GM12878 (cell line): Measurements from ENCODE around the gene ANGEL1. TPM values are rescaled to one million over a fixed set of nuclear protein-coding genes. Genes with fewer than 3 reads are reported as not detected.

ENCODE experiments used
- ATAC-seq: fragments of 200-7000 bp; cut with Tn5 transposase; 3 replicates; pipeline ENCODE4 v1.9.1; 2020; ENCODE audit warnings: mild to moderate bottlenecking, moderate library complexity
- BruUV-seq: library from RNA; stranded (reverse); fragments of 400-500 nt; replicated peaks from 2 replicates; lab custom pipeline; 2021; lab: Mats Ljungman, UMichigan
- CTCF ChIA-PET: fragments of 300-600 bp; sonication (Branson Sonifier 250); formaldehyde crosslinking; extraction: SDS; loops from one replicate; lab custom pipeline; 2021; ENCODE audit warnings: inconsistent platforms; lab: Yijun Ruan, JAX
- POLR2A ChIA-PET: fragments of 350-600 bp; formaldehyde crosslinking; extraction: SDS; loops from one replicate; lab custom pipeline; 2021; ENCODE audit warnings: inconsistent platforms; lab: Charles Lee
- RAD21 ChIA-PET: fragments of 300-600 bp; sonication (Branson Sonifier 250); formaldehyde crosslinking; loops from one replicate; lab custom pipeline; 2023; ENCODE audit warnings: antibody characterized with exemption; ENCODE audit not compliant: unreplicated experiment; lab: Charles Lee
- SMC1A ChIA-PET: fragments of 300-600 bp; sonication (Branson Sonifier 250); formaldehyde crosslinking; loops from one replicate; lab custom pipeline; 2023; ENCODE audit not compliant: unreplicated experiment, uncharacterized antibody; lab: Charles Lee
- DNase-seq: peaks from one replicate; pipeline ENCODE4 v3.0.0-alpha.2; 2011; ENCODE audit warnings: low read depth, low spot score
- FAIRE-seq: peaks from 3 replicates; lab custom pipeline; 2011; peaks lifted over from hg19 to GRCh38; lab: Jason Lieb, UNC
- H2AFZ ChIP-seq: 2 replicates; pipeline ENCODE4 v1.6.0; 2011; ENCODE audit warnings: low read depth, low read length, control low read depth; ENCODE audit not compliant: control insufficient read depth
- H3K27ac ChIP-seq: 2 replicates; pipeline ENCODE4 v1.5.1; 2011; ENCODE audit warnings: control low read depth; ENCODE audit not compliant: control insufficient read depth, insufficient read depth
- H3K27me3 ChIP-seq, 2 experiments: replicated peaks in 1 of 2; 2 replicates each; pipeline versions ENCODE4 v1.6.0 to v1.6.1; 2011; ENCODE audit warnings: low read length in 1 of 2; ENCODE audit not compliant: control insufficient read depth in 2 of 2, insufficient read depth in 2 of 2
- H3K36me3 ChIP-seq, 2 experiments: 2 replicates each; pipeline ENCODE4 v1.5.1; 2011; ENCODE audit warnings: low read length in 1 of 2; ENCODE audit not compliant: control insufficient read depth in 2 of 2, insufficient read depth in 2 of 2
- H3K4me1 ChIP-seq: 2 replicates; pipeline ENCODE4 v1.6.1; 2011; ENCODE audit warnings: mild to moderate bottlenecking, low read length, moderate library complexity, mixed read lengths; ENCODE audit not compliant: control insufficient read depth, insufficient read depth
- H3K4me2 ChIP-seq: 2 replicates; pipeline ENCODE4 v1.6.0; 2011; ENCODE audit warnings: control low read depth; ENCODE audit not compliant: control insufficient read depth, insufficient read depth
- H3K4me3 ChIP-seq: fragments of 200-600 bp; sonication (generic); 2 replicates; pipeline ENCODE4 v1.5.1; 2016
- H3K79me2 ChIP-seq: 2 replicates; pipeline ENCODE4 v1.6.0; 2011; ENCODE audit warnings: low read length; ENCODE audit not compliant: control insufficient read depth, insufficient read depth
- H3K9ac ChIP-seq: 2 replicates; pipeline ENCODE4 v1.8.0; 2011; ENCODE audit warnings: low read length, control low read depth, mixed read lengths; ENCODE audit not compliant: control insufficient read depth, insufficient read depth
- H3K9me3 ChIP-seq: replicated peaks from 3 replicates; pipeline ENCODE4 v1.5.1; 2011; ENCODE audit warnings: mild to moderate bottlenecking, low read length; ENCODE audit not compliant: control insufficient read depth, insufficient read depth
- H4K20me1 ChIP-seq: 2 replicates; pipeline ENCODE4 v1.6.0; 2011; ENCODE audit not compliant: control insufficient read depth, insufficient read depth
- ATF7 ChIP-seq: fragments of 450-650 bp; IDR thresholded peaks from 2 replicates; pipeline ENCODE4 v1.6.1; 2016; ENCODE audit warnings: low read depth, mild to moderate bottlenecking
- BCL11A ChIP-seq: IDR thresholded peaks from 2 replicates; pipeline ENCODE4 v1.6.1; 2011; ENCODE audit warnings: low read depth, low read length
- ESRRA ChIP-seq: IDR thresholded peaks from 2 replicates; pipeline ENCODE4 v1.6.1; 2012; ENCODE audit warnings: mild to moderate bottlenecking, low read length, improper control_type of control experiment
- IKZF2 ChIP-seq, 2 experiments: fragments of 450-650 bp; IDR thresholded peaks; 2 replicates each; pipeline ENCODE4 v1.6.1; 2017; ENCODE audit warnings: mild to moderate bottlenecking in 2 of 2, moderate library complexity in 2 of 2
- JUNB ChIP-seq: IDR thresholded peaks from 2 replicates; pipeline ENCODE4 v1.6.1; 2016; ENCODE audit warnings: antibody characterized with exemption, mild to moderate bottlenecking
- MTA2 ChIP-seq: fragments of 450-650 bp; IDR thresholded peaks from 2 replicates; pipeline ENCODE4 v1.6.1; 2016; ENCODE audit warnings: low read depth, mild to moderate bottlenecking, moderate library complexity
- NFIC ChIP-seq: IDR thresholded peaks from 2 replicates; pipeline ENCODE4 v1.6.1; 2012; ENCODE audit warnings: low read depth, mild to moderate bottlenecking, inconsistent platforms, low read length, moderate library complexity
- WGBS: methylation state at CpG from one replicate; pipeline ENCODE4 v1.1.6; 2016; ENCODE audit warnings: low lambda C conversion rate; ENCODE audit not compliant: insufficient replicate concordance, insufficient coverage; ENCODE audit errors: missing lambda C conversion rate; 5-methylcytosine and 5-hydroxymethylcytosine counted together
- in situ Hi-C: fragments of 300-500 bp; cut with MboI; formaldehyde crosslinking; loops from 9 replicates; pipeline ENCODE4 v1.14.3; 2018; ENCODE audit warnings: mixed read lengths
- intact Hi-C: fragments of 100-400 bp; cut with micrococcal nuclease; formaldehyde crosslinking; loops from one replicate; pipeline ENCODE4 v1.14.2; 2022; ENCODE audit not compliant: unreplicated experiment
- polyA plus RNA-seq, 11 experiments: library from polyadenylated mRNA; depleted of rRNA in 4 of 11; unstranded in 6 of 11; stranded (reverse) in 5 of 11; fragments of >200 nt; fragmentation: Nextera tagmentation in 4 of 11; fragmentation: Illumina TruSeq in 1 of 11; extraction: Ambion mirVana in 4 of 11; extraction: Trizol in 1 of 11; gene quantifications; 1 replicate in 1 of 11; 2 replicates in 10 of 11; pipeline versions ENCODE4 v1.2.1 to v1.2.3, GENCODE V29; 2011 to 2016; ENCODE audit warnings: inconsistent platforms in 2 of 11, missing spikeins in 2 of 11, low read depth in 1 of 11
- total RNA-seq, 4 experiments: library from RNA; depleted of rRNA in 3 of 4; stranded (reverse); fragments of >200 nt in 3 of 4; fragmentation: Illumina TruSeq in 1 of 4; extraction: Trizol in 1 of 4; gene quantifications; 2 replicates each; pipeline versions ENCODE4 v1.2.1 to v1.2.3, GENCODE V29; 2013 to 2021

ANGEL1 gene
- total and polyA plus RNA-seq, 10 of the 15 experiments (the other 5 are each of a cell fraction or from before 2014, with no cell fraction given) = 1.7 to 29.7 (median 12.3) TPM

- no TSS peak for BruUV-seq
- TF ChIP-seq ESRRA = no peak
- peak in 1 of 2 experiments; percentile 10; a peak in 1 of 4 replicates for TF ChIP-seq IKZF2 (IDR thresholded peaks at IDR 0.05)
- peak; percentile 79 for TF ChIP-seq MTA2
- TF ChIP-seq JUNB = peak; percentile 44
- 0 out of 2 replicates have a peak, but pooled peaks have one; percentile 19 for TF ChIP-seq ATF7
- TF ChIP-seq NFIC = peak; percentile 54; the same call in 1 of the 2 replicates
- TF ChIP-seq BCL11A = no peak
Observed at GRCh38 chr14:76820700-76821099, 8.0 kb upstream of the ANGEL1 start.

More at GRCh38 chr14:76820700-76821099, 8.0 kb upstream of the ANGEL1 start:
- Histone ChIP-seq H3K4me3 (no peak overlapping the region), H3K79me2 (no peaks in the 10 kb centered on the region), H4K20me1 (no peaks in the 10 kb centered on the region), H2AFZ (no peak overlapping the region), H3K9ac (no peak overlapping the region), H3K27me3 (peaks cover 0 to 7% of the 10 kb centered on the region in 2 experiments; a peak in 2 of 4 replicates), H3K36me3 (no peaks in the 10 kb centered on the region), H3K4me2 (no peak overlapping the region), H3K27ac (no peak overlapping the region), H3K4me1 (no peaks in the 10 kb centered on the region), H3K9me3 (no peaks in the 10 kb centered on the region)
- CTCF ChIA-PET = interaction anchor here (0.6 kb wide), 1 partner anchor 147 kb away, joined by 5 read pairs; no protein-coding TSS in a partner anchor
- RAD21 ChIA-PET = no interaction called here
- DNase-seq = no peak
- ATAC-seq = peak; percentile 89
- in situ Hi-C loops = no loop called here
- intact Hi-C loops = no loop called here
- POLR2A ChIA-PET = interaction anchor here (0.7 kb wide), 1 partner anchor 653 kb away, joined by 9 read pairs; no protein-coding TSS in a partner anchor
- SMC1A ChIA-PET = interaction anchor here (0.9 kb wide), 1 partner anchor 11 kb away, joined by 3 read pairs; no protein-coding TSS in a partner anchor
- WGBS = 32% methylated on average over 2 of the region's 2 CpGs
- no peak for FAIRE-seq
